A673 (cell line): Measurements from ENCODE around the gene DPYD. TPM values are rescaled to one million over a fixed set of nuclear protein-coding genes. Genes with fewer than 3 reads are reported as not detected.
A peak's percentile ranks its signal among the peaks of the same experiment; 100 is the strongest.

Experiments used
- BruUV-seq: library from RNA; stranded (reverse); fragments of 400-500 nt; replicated peaks from 2 replicates; lab custom pipeline; 2021; lab: Mats Ljungman, UMichigan
- CTCF ChIA-PET: fragments of 300-600 bp; sonication (Branson Sonifier 250); formaldehyde crosslinking; loops from one replicate; lab custom pipeline; 2022; ENCODE audit warnings: antibody characterized with exemption; lab: Charles Lee
- POLR2A ChIA-PET: fragments of 300-600 bp; sonication (Branson Sonifier 250); formaldehyde crosslinking; loops from one replicate; lab custom pipeline; 2022; ENCODE audit warnings: antibody characterized with exemption; ENCODE audit not compliant: low non-redundant PET; lab: Charles Lee
- DNase-seq: peaks from one replicate; pipeline ENCODE4 v3.0.0-alpha.2; 2015; ENCODE audit warnings: low spot score
- H3K27ac ChIP-seq: fragments of 200-600 bp; sonication (generic); 2 replicates; pipeline ENCODE4 v1.5.1; 2016; ENCODE audit warnings: mixed run types, low read depth, mild to moderate bottlenecking, mixed read lengths, antibody characterized with exemption, low read length; ENCODE audit not compliant: poor library complexity, severe bottlenecking
- H3K27me3 ChIP-seq: fragments of 200-600 bp; sonication (generic); replicated peaks from 2 replicates; pipeline ENCODE4 v1.6.1; 2017; ENCODE audit warnings: mixed run types, low read depth, mild to moderate bottlenecking, mixed read lengths, antibody characterized with exemption, low read length; ENCODE audit not compliant: insufficient read depth, poor library complexity
- H3K36me3 ChIP-seq: fragments of 200-600 bp; sonication (generic); 2 replicates; pipeline ENCODE4 v1.6.1; 2016; ENCODE audit warnings: mixed run types, mild to moderate bottlenecking, mixed read lengths, antibody characterized with exemption, low read length; ENCODE audit not compliant: insufficient read depth, poor library complexity, severe bottlenecking
- H3K4me1 ChIP-seq: fragments of 200-600 bp; sonication (generic); 2 replicates; pipeline ENCODE4 v1.6.1; 2017; ENCODE audit warnings: mixed run types, mild to moderate bottlenecking, mixed read lengths, antibody characterized with exemption, low read length; ENCODE audit not compliant: insufficient read depth, poor library complexity, severe bottlenecking
- H3K4me3 ChIP-seq: fragments of 200-600 bp; sonication (generic); 2 replicates; pipeline ENCODE4 v1.5.1; 2016; ENCODE audit warnings: low read depth, mixed run types, mild to moderate bottlenecking, mixed read lengths, low read length; ENCODE audit not compliant: poor library complexity, severe bottlenecking
- H3K9me3 ChIP-seq: fragments of 200-600 bp; sonication (generic); 2 replicates; pipeline ENCODE4 v1.6.1; 2016; ENCODE audit warnings: mixed run types, low read depth, mild to moderate bottlenecking, mixed read lengths, antibody characterized with exemption, low read length; ENCODE audit not compliant: poor library complexity, severe bottlenecking
- CTCF ChIP-seq: fragments of 300-800, 200-600 bp; sonication (generic); conservative IDR thresholded peaks from 2 replicates; pipeline ENCODE4 v1.5.1; 2017; ENCODE audit warnings: low read depth, mild to moderate bottlenecking, antibody characterized with exemption, low read length, moderate library complexity, mixed read lengths
- EZH2 ChIP-seq: fragments of 200-600 bp; sonication (generic); IDR thresholded peaks from 2 replicates; pipeline ENCODE4 v1.6.1; 2017; ENCODE audit warnings: borderline replicate concordance, low read depth, mild to moderate bottlenecking, mixed read lengths, antibody characterized with exemption, low read length; ENCODE audit not compliant: poor library complexity, severe bottlenecking
- intact Hi-C: fragments of 100-400 bp; cut with micrococcal nuclease; formaldehyde crosslinking; loops from one replicate; pipeline ENCODE4 v1.10.0; 2022; ENCODE audit not compliant: unreplicated experiment
- total RNA-seq: library from RNA; stranded (reverse); gene quantifications from 2 replicates; pipeline ENCODE4 v1.2.3, GENCODE V29; 2021

The DPYD gene
- total RNA-seq, 1 experiment from 2014 or later: 13.4 TPM

- peaks cover 7% of the 10 kb centered on the region for H3K4me1 ChIP-seq
- no peaks in the 10 kb centered on the region for H3K36me3 ChIP-seq
- ChIA-PET CTCF (no interaction called here), POLR2A (interaction anchor here (0.8 kb wide), 1 partner anchor 802 kb away, joined by 6 read pairs; no protein-coding TSS in a partner anchor)
- TF ChIP-seq CTCF (no peak), EZH2 (no peak)
- intact Hi-C loops: no loop called here
- BruUV-seq: no TSS peak
- H3K4me3 ChIP-seq: no peak overlapping the region
- DNase-seq: no peak
- no peaks in the 10 kb centered on the region for H3K27me3 ChIP-seq
- H3K9me3 ChIP-seq: no peaks in the 10 kb centered on the region
- H3K27ac ChIP-seq: no peak overlapping the region
Measured at GRCh38 chr1:97158691-97159096, 762.1 kb downstream of the DPYD start.

DNA sequence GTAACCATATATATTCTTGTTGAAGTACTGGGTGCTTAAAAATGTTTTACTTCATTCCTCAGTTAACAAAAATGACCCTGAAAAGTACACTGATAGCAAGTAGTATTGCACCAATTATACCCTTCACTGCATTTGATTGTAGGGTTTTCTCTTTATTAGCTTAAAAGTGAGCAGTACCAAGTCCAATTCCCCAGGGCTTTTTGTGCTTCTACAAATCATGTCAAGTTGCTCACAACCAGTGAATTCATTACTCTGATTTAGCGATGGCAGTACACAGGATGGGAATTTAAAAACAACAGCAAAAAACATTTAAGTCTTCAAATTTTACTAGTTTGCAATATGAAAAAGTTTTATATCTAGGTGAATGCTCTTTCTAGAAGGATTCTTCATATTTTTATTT is 762.8 kb downstream of the DPYD start:
- CTCF ChIA-PET: no interaction called here
- H3K27ac ChIP-seq: no peak overlapping the region

GRCh38 chr1:97151651-97152050 is 769.2 kb downstream of the DPYD start:
- no peaks in the 10 kb centered on the region for H3K27me3 ChIP-seq
- no peak for DNase-seq
- intact Hi-C loops: no loop called here
- no peak for TF ChIP-seq CTCF
- no peak for TF ChIP-seq EZH2
- no peak overlapping the region for H3K27ac ChIP-seq
- H3K4me3 ChIP-seq: no peak overlapping the region
- ChIA-PET POLR2A (no interaction called here), CTCF (no interaction called here)
- no peaks in the 10 kb centered on the region for H3K36me3 ChIP-seq
- no TSS peak for BruUV-seq
- H3K4me1 ChIP-seq: no peaks in the 10 kb centered on the region
- H3K9me3 ChIP-seq: no peaks in the 10 kb centered on the region

More for the DNA sequence above, 762.8 kb downstream of the DPYD start:
- H3K36me3 ChIP-seq: no peaks in the 10 kb centered on the region
- TF ChIP-seq CTCF: no peak
- no peak for TF ChIP-seq EZH2
- no peak overlapping the region for H3K4me3 ChIP-seq
- intact Hi-C loops: no loop called here
- no peaks in the 10 kb centered on the region for H3K9me3 ChIP-seq
- H3K4me1 ChIP-seq: peaks cover 7% of the 10 kb centered on the region
- no TSS peak for BruUV-seq
- peak; percentile 41 for DNase-seq
- no peaks in the 10 kb centered on the region for H3K27me3 ChIP-seq
- POLR2A ChIA-PET: no interaction called here
